Activated CD8-positive, alpha-beta memory T cell treated with anti-CD3 and anti-CD28 coated beads for 24 hours (primary cell): ENCODE results near the gene NFIX.

Experiments
- DNase-seq: peaks from one replicate; pipeline ENCODE4 v3.0.0-alpha.2; 2020

The NFIX gene

DNA sequence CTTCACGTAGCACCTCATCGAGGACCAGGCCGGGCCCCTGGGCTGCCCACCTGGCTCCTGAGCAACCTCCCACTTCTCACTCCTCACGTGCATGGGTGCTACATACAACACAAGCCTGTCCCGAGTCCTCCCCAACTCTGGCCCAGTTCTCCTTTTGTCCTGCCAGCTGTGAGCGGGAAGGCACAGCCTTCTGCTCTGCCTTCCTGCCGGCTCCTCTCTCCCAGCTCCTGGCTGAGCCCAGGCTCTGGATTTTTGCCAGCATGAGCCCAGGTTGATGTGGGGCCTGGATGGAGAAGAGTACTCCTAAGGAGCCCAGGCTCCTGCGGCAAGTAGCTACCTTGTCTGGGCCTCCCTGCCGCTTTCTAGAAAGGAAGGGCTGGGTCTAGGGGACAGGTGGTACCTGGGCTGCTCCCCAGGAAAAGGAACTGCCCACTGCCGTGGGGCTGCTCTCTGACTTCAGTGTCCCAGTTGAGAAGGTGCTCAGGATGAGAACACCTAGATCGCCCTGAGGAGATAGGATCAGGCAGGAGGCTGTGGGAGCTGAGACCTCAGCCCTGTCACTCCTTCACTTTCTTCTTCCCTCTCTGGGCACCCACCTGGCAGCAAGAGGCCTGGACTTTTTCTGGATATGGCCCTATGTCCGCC is 83.7 kb downstream of the NFIX start:
- no peak for DNase-seq

DNA sequence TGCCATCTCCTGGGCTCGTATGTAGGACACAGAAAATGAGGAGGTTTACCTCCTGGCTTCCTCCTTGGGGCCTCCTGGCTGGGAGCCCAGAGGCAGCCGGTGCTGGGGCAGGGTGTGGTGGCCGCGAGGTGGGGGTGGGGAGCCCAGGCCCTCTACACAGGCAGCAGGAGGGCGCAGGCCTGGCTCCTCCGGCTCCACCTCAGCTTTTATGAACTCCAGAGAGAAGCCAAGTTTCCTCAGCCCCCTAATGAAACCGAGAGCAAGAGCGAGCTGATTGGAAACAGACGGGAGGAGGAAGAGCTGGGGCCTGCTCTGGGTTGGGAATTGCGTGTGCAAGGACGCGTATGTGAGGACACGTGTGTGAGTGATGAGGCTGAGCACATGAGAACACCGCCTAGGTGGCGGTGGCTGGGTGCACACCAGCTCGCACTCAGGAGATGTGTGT is 84.3 kb downstream of the NFIX start:
- DNase-seq, result no peak

DNA sequence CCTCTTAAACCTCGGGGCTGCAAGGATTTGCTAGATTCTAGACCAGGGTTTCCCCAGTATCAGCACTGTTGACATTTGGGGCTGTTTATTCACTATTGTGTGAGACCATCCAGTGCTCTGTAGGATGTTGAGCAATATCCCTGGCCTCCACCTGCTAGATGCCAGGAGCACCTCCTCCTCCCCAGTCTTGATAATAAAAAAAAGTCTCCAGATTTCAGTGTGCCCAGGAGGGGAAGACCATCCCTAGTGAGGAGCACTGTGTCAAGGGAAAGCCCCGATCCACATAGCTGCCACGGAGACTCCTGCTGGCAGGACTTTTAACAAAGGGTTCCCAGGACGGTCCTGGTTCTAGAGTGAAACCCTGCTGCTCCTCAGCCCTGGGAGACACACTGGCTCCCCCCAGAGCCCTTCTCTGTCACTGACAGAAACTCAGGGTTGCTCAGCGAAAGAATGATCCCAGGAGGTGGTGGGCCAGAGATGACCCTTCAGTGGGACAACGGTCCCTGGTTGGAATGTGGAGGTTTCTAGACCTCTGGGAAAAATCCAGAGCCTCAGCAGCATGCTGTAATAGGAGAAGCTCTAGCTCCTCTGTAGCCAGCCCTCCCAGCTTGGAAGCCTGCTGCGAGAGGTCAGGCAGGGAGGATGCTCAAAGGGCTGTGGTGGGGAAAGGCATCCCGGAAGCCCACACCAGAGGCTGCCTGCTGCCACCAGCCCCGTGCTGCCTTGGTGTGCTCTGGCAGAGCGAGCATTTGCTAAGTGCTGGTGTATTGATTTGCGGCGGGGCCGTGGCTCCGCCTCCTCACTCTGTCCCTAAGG is 87.1 kb downstream of the NFIX start:
- no peak for DNase-seq

DNA sequence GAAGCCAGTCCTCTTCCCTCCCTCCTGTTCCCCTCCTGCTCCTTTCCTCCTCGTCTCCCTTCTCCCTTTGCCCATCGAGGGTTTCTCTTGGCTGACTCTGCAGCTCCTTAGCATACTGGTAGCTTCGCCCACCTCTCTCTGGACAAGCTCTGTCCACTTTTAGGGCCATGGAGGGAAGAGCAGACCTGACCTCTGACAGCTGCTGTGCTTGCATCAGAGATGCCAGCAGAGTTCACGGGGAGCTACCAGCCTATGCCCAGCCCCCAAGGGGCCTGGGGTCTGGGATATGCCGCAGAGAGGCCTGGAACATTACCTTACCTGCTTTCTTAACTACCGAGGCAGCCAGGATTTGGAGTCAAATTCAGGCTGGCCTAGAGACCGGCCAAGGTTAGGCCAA is 87.7 kb downstream of the NFIX start:
- no peak for DNase-seq

DNA sequence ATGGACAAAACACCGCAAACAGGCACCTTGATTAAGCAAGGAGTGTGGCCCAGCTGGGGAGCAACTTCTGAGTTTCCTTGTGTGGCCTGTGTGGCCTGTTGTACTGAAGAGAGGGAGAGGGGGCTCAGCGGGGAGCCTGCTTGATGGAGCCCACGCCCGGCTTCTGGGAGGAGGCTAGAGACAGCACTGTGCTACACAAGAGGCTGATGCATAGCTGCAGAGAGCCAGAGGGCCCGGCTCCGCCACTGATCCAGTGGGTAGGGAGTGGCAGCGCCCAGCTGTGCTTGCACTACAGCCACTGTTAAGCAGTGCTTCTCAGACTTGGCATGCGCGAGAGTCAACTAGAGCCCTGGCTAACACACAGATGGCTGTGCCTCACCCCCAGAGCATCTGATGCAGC is 88.4 kb downstream of the NFIX start:
- no peak for DNase-seq

DNA sequence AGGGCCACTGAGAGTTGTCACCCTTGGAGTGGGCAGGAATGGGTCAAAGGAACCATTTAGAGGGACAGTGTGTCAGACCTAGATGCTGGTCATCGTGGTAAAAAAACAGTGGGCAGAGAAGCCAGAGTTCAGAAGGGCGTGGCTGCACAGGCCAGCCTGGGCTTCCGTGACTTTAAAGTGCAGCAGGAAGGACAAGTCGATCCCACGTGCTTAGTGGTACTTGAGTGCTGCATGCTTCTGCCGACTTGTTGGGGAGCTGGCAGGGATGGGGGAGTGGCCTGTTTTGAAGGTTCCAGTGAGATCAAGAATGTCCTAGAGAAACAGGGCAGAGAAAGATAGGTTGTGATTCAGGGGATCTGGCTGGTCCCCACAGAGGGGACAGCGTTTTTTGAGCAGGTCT is 90.4 kb downstream of the NFIX start:
- no peak for DNase-seq

DNA sequence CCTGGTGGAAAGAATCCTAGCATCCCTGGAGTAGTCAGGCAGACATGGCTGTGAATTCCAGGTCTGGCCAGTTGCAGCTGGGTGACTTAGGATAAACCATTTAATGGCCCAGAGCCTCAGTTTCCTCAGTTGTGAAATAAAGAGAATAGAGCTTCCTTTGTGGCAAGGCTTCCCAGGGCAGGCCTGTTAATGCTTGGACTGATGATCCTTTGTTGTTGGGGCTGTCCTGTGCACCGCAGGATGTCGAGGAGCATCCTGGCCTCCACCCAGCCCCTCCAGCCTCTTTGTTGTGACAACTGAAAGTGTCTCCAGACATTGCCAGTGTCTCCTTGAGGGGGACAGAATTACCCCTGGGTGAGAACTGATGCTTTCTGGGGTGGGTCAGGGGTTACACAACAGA is 91.1 kb downstream of the NFIX start:
- no peak for DNase-seq

DNA sequence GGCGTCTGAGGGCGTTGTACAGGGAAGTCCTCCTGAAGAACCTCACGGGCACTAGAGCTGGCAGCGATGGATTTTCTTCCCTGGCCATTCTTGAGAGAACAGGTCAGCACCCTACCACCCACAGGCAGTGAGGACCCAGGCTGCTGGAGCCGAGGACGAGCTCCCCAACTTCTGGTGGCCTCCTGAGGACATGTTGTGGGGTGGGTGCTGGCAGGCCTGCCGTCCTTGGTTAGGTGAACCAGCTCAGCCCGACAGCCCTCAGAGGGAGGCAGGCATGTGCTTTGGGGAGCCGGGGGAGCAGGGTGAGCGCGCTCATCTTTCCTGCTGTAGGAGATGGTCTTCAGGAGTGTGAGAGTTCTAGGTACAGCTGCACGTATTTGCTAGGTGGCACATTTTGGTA is 92.0 kb downstream of the NFIX start:
- DNase-seq, result no peak

DNA sequence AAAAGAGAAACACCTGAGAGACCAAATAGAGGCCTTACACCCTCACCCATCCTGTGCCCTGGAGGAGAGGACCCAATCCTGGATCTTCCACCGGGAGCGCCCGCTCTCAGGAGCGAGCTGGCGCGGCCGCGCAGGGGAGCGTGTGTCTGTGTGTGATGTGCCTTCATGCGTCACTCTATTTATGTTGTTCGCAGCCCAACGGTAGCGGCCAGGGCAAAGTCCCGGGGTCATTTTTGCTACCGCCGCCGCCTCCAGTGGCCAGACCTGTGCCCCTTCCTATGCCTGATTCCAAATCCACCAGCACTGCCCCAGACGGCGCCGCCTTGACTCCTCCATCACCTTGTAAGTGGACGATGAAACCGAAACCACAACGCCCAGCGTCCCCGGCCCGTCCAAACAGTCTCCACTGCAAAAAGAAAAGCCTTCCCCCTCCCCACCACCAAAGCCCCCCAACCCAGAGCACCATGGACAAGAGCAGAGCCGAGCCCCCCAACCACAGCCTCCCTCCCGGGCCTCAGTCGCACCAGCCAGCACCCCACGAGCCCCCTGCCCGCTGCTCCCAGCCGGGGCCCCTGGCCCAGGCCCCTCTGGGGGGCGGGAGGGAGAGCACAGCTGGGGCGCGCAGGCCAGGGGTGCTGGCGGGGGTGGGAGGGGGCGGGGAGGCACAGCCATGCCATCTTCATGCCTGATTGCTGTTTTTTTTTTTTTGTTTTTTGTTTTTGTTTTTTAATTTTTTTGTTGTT is 92.7 kb downstream of the NFIX start:
- no peak for DNase-seq

DNA sequence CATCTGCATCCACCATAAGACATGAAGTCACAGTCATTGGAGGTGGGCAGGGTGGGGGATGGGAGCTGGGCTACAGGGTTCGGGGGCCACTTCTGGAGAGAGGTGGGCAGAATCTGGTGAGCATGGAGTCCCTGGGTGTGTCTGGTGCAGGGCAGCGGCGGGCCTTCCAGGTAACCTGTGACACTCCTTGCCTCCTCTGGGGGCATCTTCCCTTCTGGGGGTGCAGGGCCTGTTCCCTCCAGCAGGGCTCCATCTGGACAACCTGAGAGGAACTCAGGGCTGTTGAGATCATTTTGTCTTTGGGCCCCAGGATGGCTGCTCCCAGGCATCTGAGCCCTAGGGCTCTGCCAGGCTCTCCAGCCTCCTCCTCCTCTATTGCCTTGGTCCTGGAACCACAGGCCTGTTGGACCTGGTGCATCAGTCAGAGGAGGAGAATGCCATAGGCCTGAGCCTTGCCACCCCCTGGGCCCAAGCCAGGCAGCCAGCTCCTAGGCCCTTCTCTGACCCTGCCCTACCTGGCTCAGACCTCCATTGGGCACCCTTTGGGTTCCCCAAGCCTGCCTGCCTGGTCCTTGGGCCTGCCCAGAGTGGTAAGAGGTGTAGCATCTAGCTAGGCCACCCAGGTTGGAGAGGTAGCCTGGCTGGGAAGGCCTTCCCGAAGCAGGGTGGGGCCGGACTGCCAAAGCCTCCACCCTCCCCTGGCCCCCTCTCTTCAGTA is 94.0 kb downstream of the NFIX start:
- no peak for DNase-seq

DNA sequence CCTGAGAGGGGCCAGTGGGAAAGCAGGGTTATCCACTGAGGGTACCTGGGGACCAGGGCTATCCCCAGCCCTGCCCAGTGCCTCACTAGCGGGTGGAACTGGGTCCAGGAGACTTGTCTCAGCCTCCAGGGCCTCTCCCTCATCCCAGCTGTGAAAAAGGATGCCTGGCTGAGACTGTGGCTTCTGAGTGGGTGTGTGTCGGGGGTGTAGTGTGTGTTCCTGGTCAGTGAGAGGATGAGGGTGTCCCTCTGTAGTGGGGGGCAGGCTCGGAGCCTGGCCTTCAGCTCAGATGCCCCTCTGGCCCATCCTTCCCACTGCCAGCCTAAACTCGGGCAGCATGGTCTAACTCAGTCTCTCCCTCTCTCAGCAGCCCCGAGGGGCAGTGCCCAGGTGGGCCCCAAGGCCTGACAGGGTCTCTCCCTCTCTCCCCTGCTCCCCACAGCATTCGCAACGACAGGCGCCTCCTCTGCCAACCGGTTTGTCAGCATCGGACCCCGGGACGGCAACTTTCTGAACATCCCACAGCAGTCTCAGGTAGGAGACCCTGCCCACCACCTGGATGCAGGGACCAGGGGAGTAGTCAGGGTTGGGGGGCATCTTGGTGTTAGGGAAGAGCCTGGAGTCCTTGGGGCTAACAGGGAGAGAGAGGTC is 94.7 kb downstream of the NFIX start:
- DNase-seq, result no peak

DNA sequence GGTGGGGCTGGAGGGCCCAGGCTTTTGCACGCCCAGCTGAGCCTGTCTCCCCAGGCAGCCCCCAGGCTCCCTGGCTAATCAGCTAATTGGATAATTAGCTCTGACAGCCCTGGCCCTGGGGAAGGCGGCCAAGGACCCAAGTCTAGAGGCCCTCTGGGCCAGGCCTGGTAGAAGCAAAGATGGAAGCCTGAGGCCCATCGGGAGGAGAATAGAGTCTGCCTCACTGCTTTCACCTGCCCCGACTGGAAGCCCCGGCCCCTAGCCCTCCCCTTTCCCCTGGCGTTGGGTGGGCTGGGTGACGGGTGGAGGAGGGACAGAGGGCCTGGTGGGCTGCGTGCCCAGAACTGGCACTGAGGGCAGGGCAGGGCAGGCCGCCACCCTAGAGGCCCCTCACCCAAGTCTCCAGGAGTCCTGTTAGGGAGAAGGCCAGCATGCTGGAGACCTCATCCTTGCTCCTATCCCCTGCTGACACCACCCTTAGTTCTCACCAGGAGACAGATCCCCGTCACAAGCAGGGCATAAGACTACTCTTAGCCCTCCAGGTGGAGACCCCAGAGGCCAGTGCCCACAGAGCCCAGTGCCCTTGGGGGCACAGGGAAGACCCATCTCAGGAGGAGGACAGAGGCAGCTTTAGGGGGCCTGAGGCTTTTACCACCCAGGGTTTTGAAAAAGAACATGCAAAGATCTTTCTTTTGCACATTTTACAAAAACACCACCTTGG is 95.4 kb downstream of the NFIX start:
- no peak for DNase-seq

DNA sequence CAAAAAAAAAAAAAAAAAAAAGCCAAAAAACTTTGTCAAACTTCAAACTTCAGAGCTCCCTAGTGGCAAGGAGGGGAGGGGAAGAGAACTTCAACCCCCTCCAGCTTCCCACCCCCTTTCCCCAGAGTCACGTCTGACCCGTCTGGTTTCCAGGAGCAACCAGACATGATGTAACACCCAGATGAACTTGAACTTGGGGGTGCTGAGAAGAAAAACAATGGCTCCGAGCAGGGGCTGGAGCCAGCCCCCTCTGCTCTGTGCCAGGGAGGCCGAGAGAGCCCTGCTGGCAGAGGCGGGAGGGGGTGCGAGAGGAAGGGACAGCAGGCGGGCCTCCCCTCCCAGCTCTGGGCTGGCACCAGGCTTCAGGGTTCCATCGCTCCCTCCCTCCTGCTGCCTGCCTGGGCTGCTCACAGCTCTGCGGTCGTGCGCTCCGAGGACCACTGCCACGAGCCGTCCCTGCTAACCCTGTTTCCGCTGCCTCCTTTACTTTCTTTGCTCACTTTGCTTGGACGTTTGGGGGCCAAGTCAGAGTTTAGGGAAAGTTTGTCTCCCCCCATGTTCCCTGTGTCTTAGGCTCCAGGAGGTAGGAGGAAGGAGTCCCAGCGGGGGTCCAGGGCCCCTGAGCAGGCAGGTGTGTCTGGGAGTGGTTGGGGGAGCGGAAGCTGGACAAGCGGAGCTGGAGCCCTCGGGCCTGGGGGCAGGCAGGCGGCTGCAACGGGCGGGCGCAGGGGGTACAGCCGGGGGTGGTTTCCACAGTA is 96.3 kb downstream of the NFIX start:
- no peak for DNase-seq

DNA sequence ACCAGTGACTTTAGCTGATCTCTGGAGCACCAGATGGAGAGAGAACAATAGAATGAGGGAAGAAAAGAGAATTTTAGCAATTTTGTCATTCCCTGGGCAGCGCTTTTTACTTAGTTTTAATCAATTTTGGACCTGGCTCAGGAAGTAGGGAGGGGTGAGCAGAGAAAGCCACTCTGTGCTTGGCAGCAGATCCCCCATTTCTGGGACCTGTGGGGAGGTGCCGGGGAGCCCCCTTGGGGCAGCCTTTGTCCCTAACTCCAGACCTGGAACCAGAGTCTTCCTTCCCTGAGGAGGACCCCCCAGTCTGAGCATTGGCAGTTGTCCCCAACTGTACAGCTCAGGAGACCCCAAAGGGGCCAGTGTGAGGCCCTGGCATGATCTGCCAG is 96.9 kb downstream of the NFIX start:
- no peak for DNase-seq

DNA sequence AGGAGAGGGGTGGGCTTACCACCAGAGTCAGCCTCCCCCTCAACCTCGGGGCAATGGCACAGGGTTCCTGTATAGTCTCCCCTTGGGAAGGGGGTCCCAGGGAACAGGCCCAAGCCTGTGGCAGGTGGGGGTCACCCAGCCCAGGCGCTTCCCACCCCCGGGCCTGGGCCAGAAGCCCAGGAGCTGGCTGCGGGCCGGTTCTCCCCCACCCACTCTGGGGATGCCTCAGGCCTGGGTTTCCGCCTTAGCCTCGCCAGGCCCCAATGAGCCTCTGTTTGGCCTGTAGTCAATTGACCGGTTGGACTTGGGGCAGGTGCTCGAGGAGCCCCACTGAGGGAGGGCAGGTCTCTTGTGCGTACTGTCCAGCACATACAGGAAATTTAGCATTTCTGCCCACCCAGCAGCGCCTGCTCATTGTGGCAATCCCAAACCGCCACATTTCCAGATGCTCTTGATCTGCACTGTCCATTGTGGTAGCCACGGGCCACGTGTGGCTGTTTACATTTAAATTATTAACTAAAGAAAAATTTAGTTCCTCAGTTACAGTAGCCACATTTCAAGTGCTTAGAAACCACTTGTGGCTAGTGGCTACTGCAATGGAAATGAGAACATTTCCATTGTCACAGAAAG is 97.4 kb downstream of the NFIX start:
- DNase-seq, result no peak

DNA sequence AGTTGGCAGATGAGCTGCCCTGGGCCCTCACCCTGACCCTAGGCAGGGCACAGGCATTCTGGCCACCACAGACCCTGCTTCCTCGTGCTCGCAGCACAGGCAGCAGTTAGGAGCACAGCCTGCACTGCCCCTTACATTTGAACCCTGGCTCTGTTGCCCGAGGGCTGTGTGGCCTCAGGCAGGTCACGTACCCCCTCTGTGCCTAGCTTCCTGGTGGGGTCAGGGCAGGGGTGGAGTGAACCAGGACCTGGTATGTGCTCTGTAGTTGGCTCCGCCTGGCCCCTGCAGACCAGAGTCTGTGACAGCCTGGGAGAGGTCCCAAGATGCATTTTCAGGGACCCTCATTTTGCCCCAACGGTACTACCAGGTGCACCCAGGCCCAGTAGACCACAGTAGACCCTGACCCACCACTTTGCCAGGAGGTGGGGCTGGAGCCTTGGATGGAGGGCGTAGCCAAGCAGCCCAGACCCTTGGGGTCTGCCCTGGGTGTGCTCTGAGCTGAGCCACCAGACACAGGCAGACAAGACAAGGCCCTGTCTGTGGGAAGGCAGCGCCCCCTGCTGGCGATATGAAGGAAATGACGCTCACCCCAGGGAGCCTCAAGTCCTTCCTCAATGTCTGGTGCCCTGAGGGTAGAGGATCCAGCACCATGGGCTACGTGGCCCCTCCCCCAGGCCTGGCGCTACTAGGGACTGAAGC is 98.3 kb downstream of the NFIX start:
- DNase-seq, result peak; percentile 91

DNA sequence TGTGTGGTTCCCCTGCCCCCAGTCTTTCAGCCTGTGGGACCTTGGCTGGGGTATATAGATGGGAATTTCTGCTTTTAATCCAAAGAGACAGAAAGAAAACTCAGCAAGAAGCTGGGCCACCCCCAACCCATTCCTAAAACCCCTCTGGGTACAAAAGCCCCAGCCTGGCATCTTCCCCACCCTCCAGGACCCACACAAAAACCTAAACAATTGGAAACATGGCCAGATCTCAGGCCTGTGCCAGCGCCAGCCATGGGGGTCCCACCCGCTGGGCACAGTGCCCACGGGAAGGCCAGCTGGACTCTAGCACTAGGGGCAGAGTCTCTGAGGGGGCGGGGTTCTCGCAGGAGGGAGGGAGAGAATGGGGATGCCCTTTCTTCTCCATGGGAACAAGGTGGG is 98.8 kb downstream of the NFIX start:
- no peak for DNase-seq

DNA sequence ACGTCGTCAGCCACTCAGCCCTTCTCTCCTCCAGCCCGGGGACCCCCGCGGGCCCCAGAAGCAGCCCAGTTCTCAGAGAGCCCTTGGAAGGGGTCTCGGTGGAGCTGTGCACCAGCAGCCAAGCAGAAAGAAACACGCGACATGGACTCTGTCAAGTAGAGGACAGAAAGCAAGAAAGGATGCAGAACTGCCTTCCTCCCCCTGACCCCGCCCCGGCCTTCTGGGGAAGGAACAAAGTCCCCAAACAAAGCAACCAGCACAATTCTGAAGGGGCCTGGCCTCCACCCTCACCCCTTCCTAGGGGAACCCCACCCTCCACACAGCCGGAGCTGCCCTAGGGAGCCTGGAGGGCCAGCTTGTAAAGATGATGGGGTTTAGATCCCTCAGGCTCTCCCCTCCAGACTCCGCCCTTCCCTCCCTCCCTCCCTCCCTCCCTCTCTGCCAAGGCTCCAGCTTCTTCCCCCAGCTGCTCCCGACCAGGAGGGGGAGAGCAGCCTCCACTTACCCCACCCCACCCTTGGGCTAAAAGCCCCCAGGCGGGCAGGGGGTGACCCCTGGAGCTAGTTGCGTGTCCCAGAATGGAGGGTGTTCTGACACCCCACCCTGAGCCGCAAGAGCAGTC is 99.6 kb downstream of the NFIX start:
- no peak for DNase-seq

DNA sequence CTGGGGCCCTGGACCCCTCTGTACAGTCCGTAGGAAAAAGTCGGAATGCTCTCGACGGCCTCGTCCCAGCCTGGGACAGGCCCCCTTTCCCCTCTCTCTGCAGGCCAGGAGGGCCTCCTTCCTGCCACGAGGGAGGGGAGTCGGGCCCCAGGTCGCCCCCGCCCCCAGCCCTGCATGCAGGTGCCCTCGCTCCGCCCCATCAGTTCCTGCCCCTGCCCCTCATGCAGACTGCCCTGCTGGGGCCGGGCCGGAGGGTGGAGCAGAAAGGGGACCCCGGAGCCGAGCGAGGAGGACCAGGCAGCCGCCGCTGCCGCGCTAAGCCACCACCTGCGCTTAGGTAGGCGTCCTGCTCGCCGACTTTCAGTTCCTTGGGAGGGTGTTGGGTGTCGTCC is 100.1 kb downstream of the NFIX start:
- peak; percentile 64 for DNase-seq
